Kidney epithelial cell (primary cell): ENCODE measurements around the gene EPB41. TPM values are rescaled to one million over a fixed set of nuclear protein-coding genes. Genes with fewer than 3 reads are reported as not detected.

Source experiments
- DNase-seq: peaks from one replicate; pipeline ENCODE4 v3.0.0-alpha.2; 2010; ENCODE audit warnings: low read depth
- H3K27me3 ChIP-seq: 2 replicates; pipeline ENCODE4 v1.6.0; 2011; ENCODE audit warnings: low read length; ENCODE audit not compliant: control insufficient read depth, insufficient read depth
- H3K36me3 ChIP-seq: 2 replicates; pipeline ENCODE4 v1.5.1; 2011; ENCODE audit warnings: low read length; ENCODE audit not compliant: control insufficient read depth, insufficient read depth
- H3K4me3 ChIP-seq: 2 replicates; pipeline ENCODE4 v1.5.1; 2011; ENCODE audit warnings: low read depth, mild to moderate bottlenecking, control low read depth, low read length
- total RNA-seq: library from RNA; depleted of rRNA; stranded (reverse); fragments of >200 nt; gene quantifications from 2 replicates; pipeline ENCODE4 v1.2.3, GENCODE V29; 2015
- TF ChIP-seq, protein P1 (sequence below): IDR thresholded peaks from 2 replicates; pipeline ENCODE4 v1.5.1; 2011; ENCODE audit warnings: mild to moderate bottlenecking, moderate library complexity, low read length, control low read depth, inconsistent platforms; ENCODE audit not compliant: insufficient read depth, poor library complexity, severe bottlenecking

Gene EPB41
- total RNA-seq, 1 donor from 2014 or later: 40.7 TPM

DNA sequence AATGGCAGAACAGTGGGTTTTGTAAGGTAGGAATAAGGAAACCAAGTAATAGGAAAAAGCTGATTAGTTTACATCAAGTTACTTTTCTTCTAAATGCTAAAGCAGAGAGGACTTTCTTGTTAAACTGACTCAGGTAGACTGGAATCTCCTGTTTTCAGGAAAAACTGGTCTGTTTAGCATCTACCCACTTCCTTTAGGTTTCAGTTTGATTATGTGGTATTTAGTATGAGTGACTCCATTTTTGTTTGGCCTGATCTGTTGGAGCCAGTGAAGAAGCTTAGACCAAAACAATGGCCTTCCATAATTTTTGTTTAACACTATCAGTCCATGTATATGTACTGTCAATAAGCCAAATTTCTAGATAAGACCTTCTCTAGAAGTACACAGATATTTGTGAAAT, 88.4 kb downstream of the EPB41 start:
- no peak for DNase-seq
- no peaks in the 10 kb centered on the region for H3K36me3 ChIP-seq
- H3K27me3 ChIP-seq: no peaks in the 10 kb centered on the region
- TF ChIP-seq, protein P1, sequence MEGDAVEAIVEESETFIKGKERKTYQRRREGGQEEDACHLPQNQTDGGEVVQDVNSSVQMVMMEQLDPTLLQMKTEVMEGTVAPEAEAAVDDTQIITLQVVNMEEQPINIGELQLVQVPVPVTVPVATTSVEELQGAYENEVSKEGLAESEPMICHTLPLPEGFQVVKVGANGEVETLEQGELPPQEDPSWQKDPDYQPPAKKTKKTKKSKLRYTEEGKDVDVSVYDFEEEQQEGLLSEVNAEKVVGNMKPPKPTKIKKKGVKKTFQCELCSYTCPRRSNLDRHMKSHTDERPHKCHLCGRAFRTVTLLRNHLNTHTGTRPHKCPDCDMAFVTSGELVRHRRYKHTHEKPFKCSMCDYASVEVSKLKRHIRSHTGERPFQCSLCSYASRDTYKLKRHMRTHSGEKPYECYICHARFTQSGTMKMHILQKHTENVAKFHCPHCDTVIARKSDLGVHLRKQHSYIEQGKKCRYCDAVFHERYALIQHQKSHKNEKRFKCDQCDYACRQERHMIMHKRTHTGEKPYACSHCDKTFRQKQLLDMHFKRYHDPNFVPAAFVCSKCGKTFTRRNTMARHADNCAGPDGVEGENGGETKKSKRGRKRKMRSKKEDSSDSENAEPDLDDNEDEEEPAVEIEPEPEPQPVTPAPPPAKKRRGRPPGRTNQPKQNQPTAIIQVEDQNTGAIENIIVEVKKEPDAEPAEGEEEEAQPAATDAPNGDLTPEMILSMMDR: no peak
- H3K4me3 ChIP-seq: no peak overlapping the region

DNA sequence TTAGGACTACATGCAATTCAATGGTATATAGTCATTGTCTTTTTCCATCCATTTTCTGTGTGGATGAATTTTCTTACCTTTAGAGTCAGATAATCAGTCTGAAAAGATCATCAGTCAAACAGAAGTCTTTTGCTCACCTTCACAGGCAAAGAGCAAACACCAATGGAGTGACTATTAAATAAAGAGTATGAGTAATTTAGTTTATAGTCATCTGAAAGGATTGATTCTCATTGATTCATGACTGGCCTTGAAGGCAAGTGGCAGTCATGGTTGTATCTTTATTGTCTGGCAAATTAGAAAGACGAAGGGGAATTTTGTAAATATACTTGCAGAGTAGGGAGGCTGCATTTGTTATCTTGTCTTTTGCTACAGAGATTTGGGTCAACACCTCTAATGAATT, 89.9 kb downstream of the EPB41 start:
- no peak overlapping the region for H3K4me3 ChIP-seq
- no peak for DNase-seq
- no peaks in the 10 kb centered on the region for H3K36me3 ChIP-seq
- TF ChIP-seq, protein P1: no peak
- no peaks in the 10 kb centered on the region for H3K27me3 ChIP-seq

DNA sequence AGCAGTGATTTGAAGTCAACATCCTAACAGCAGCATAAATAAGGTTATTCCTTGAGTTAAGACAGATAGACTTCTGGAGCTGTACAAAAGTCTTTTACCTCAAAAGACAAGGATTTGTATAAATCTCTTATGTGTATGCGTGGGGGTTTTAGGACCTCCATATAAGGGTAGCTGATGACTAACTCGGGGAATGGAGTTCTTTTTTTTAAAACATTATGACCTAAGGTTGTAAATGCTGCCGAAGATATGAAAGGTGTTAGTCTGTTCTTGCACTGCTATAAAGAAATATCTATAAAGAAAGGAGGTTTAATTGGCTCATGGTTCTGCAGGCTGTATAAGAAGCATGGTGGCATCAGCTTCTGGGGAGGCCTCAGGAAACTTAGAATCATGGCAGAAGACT, 90.4 kb downstream of the EPB41 start:
- no peak for DNase-seq
- TF ChIP-seq, protein P1: no peak
- Histone ChIP-seq H3K27me3 (no peaks in the 10 kb centered on the region), H3K4me3 (no peak overlapping the region), H3K36me3 (no peaks in the 10 kb centered on the region)

DNA sequence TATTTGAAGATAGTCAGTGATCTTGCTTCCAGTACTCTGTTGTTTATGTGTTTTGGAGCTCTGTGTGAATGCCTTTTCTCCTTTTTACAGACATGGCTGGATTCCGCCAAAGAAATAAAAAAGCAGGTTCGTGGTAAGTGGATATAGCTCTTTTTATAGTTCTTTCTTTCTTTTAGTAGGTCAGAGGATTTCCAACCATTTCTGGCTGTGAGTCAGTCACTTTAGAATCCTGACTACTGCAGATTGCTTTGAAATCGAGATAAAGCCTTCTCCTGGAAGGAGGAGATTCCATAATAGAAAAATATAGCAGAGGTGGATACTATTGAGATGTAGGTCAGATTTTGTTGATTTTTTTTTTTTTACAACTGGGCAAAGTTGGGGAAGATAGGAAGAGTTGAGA, 97.4 kb downstream of the EPB41 start:
- Histone ChIP-seq H3K27me3 (no peaks in the 10 kb centered on the region), H3K4me3 (no peak overlapping the region), H3K36me3 (no peaks in the 10 kb centered on the region)
- TF ChIP-seq, protein P1: no peak
- DNase-seq: no peak

DNA sequence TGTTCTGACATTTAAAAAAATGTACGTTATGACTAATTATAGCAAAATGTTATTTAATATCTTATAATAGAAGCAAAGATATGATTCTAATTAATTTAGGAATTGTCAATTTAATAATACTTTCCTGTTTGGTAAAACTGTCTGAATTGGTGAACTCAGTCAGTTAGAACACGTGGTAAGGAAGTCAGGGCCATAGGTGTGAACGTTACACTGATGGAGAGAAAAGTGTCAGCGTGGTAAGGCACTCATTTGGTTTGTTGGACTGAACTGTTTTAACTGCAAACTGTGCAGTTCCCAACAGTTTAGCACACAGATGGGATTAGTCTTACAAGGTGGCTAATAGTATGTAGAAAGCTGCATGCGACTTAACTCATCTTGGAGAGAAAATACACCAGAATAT, 102.9 kb downstream of the EPB41 start:
- Histone ChIP-seq H3K36me3 (no peaks in the 10 kb centered on the region), H3K27me3 (no peaks in the 10 kb centered on the region), H3K4me3 (no peak overlapping the region)
- TF ChIP-seq, protein P1: no peak
- DNase-seq: no peak

DNA sequence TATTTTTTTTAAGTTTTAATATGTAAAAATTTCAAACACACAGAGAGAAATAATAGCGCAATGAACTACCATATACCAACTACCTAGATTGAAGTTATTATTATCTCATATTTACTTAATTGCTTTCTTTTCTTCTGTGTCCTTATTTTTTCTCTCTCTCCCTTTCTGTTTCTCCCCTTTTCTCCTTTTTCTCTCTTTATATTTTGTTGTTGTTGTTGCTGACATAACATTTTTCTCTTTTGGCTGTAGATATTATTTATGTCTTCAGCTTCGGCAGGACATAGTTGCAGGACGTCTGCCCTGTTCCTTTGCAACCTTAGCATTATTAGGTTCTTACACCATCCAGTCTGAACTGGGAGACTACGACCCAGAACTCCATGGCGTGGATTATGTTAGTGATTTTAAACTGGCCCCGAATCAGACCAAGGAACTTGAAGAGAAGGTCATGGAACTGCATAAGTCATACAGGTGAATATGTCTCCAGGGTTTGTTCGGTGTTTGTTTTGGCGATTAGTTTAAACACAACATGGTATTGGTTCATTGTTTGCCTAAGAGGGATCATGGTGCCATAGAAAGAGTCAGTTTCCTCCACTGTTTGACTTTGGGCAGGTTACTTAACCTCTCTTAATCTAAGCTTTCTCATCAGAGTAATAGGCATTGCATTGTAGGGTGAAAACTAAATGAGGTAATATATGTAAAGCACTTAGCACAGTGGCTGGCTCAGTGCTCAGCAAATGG, 103.8 kb downstream of the EPB41 start:
- TF ChIP-seq, protein P1: no peak
- H3K4me3 ChIP-seq: no peak overlapping the region
- DNase-seq: no peak
- H3K27me3 ChIP-seq: no peaks in the 10 kb centered on the region
- no peaks in the 10 kb centered on the region for H3K36me3 ChIP-seq
